Stimulated activated CD8-positive, alpha-beta memory T cell treated with anti-CD3 and anti-CD28 coated beads, Interleukin-4, amount 100 ng/mL, for 48 hours (primary cell): Measurements from ENCODE around the gene HOXC11.

Experiments used
- DNase-seq: peaks from one replicate; pipeline ENCODE4 v3.0.0-alpha.2; 2020

The HOXC11 gene

GRCh38 chr12:53999559-54000115, 26.7 kb downstream of the HOXC11 start:
- DNase-seq = peak; percentile 54

DNA sequence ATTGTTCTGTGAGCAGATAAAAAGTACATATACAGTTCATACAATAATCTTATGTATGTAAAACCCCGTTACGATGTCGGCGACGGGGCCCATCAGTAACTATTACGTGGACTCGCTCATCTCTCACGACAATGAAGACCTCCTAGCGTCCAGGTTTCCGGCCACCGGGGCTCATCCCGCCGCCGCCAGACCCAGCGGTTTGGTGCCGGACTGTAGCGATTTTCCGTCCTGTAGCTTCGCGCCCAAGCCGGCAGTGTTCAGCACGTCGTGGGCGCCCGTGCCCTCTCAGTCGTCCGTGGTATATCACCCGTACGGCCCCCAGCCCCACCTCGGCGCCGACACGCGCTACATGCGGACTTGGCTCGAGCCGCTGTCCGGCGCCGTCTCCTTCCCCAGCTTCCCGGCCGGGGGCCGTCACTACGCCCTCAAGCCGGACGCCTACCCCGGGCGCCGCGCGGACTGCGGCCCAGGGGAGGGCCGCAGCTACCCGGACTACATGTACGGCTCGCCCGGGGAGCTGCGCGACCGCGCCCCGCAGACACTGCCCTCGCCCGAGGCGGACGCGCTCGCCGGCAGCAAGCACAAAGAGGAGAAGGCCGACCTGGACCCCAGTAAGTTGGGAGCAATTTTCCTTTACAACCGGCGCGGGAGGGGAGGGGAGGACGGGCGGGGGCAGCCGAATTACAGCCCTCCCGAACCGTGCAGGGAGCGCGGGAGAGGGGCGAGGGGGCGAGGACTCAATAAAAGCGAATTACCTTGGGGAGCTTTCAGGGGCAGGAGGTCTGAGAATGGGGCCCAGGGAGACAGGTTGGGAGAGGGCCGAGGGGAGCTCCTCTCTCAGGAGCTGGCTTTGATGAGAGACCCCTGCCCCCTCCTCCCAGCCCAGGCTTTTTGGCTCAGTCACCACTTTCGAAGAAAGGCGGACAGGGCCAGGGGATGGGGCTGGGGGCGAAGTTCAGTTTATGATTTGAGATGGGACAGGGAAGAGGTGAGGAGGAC, 27.5 kb downstream of the HOXC11 start, which contains the start of gene HOXC9:
Gene HOXC9, plus strand, starts transcription at position 46 of the 999 bp plus-strand sequence. Its CDS starts 28 bp downstream, at position 74.
- DNase-seq = no peak

- DNase-seq = no peak
Measured at GRCh38 chr12:54001283-54002187, 28.6 kb downstream of the HOXC11 start.

GRCh38 chr12:54002278-54002914, 29.5 kb downstream of the HOXC11 start:
- DNase-seq = no peak

- DNase-seq = no peak
Measured at GRCh38 chr12:54002915-54003389, 30.0 kb downstream of the HOXC11 start.

DNA sequence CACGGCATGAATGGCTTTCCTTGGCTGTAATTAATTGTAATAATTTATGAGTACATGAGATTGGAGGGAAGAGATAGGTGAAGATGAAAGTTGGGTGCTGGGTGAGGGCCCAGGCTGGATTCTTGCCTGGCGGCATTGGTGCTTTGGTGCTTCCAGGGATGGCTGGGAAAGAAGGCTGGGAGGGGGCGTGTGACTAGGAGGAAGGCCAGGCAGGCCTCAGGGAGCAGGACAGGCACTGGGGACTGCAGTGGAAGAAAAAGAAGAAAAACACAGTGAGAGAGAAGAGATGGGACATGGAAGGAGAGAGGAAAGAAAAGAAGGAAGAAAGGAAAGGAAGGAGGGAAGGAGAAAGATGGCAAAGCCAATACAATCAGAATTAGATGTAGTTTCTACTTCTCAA, 30.7 kb downstream of the HOXC11 start:
- DNase-seq = no peak

DNA sequence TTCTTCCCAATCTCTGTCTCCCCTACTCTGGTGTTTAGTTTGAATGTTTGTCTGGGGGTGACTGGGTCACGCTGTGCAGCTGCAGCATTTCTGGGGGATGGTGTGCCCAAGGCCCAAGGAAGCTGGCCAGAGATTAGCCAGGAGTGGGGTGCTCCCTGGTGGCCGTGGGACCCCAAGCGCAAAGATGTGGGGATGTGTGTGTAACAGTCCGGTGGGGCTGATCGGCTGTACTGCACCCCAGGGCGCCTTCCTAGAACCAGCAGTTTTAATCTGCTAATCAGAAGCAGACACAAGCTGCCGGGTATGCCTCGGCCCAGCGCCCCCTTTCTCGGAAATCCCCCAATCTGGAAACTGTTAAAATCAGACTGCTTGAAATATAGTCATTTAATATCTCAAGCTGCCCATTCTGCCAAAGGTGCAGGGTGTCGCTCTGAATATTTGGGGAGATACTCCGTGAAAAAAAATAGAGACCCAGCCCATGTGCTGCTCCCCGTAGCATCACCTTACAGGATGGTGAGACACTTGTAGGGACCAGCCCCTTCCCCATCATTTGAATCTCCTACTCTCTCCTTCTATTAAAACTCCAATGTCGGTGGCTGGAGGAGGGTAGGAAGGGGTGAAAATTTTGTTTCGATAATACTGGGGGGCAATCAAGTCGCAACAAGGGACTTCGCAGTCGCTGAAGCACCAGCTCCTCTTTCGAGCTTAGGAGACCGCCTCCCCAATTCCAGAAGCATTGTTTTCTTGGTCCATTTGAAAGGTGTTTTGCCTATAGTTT, 31.3 kb downstream of the HOXC11 start:
- DNase-seq = no peak

DNA sequence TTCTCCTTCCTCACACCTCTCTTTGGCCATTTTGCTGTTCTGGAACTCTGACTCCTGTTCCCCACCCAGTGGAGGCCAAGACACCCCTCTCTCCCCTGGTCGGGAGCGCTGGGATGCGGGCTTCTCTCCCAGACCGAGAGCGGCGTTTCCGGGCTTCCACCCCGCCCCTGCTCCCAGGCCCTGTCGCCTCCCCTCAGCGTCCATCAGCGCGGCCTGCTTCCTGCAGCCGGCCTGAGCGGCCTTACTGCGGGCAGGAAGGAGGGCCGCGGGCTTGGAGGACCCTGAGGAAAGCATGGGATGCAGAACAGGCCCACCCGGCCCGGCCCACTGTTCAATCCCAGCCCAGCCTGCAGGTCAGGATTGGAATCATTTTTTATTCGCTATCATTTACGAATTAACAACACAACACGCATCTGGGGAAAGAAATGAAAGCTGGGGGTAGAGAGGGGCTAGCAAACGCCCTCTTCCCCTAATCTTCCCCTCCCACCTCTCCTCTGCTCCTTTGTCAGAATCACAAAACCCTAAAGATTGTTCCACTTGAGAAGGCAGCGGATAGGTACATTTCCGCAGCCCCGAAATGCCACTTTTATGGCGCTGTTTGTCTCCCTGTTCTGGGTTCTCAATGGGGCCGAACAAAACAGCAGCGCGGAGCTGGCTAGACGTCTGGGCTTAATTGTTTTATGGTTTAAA, 32.1 kb downstream of the HOXC11 start:
- DNase-seq = no peak

DNA sequence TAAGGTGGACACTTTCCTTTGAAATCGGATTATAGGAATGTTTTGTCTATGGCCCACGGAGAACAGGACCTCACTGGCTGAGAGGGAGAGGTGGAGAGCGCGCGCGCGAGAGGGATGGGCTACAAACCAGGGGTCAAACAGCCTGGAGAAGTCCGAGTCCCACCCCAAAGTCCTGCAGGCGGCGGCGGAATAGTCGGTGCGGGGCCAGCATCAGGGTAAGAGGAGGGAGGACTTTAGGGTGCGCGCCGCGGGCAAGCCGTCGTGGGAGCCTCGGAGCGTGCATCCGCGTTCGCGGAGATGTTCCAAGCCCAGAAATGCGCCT, 32.6 kb downstream of the HOXC11 start:
- DNase-seq = no peak

DNA sequence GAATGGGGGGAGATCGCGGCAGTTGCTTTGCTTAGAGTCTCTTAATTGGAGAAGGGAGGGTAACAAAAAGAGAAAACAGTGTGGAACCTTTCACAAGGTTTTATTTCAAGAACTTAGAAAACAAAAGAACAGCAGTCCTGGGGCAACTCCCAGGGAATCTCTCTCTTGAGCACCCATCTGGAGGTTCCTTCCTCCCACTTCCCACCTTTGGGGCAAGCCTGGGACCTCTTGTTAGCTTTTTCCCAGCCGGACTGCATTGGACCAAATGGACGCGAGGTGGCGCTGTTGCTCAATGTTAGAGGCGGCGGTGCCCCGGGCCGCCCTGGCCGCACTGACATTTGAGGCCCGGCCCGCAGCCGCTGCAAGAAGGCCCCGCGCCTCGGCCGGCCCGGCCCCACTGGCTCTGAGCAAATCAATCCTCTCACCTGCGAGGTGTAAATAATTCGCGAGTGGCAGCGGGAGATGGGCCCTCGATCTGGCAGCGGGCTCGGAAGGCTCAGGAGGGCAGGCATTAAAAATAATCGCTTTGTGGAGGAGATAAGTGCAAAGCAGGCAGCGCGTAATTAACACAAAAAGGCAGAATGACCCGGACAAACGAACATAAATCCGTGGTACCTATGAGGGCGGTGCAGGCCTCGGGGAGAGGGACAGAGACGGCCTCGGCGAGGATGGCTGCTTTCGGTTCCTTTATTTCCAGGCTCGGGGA, 33.1 kb downstream of the HOXC11 start:
- peak; percentile 94 for DNase-seq

GRCh38 chr12:54006559-54007220, 33.8 kb downstream of the HOXC11 start:
- no peak for DNase-seq

GRCh38 chr12:54007538-54008259, 34.8 kb downstream of the HOXC11 start:
- no peak for DNase-seq

GRCh38 chr12:54008260-54008552, 35.3 kb downstream of the HOXC11 start:
- no peak for DNase-seq

GRCh38 chr12:54009171-54010052, 36.5 kb downstream of the HOXC11 start:
- no peak for DNase-seq

DNA sequence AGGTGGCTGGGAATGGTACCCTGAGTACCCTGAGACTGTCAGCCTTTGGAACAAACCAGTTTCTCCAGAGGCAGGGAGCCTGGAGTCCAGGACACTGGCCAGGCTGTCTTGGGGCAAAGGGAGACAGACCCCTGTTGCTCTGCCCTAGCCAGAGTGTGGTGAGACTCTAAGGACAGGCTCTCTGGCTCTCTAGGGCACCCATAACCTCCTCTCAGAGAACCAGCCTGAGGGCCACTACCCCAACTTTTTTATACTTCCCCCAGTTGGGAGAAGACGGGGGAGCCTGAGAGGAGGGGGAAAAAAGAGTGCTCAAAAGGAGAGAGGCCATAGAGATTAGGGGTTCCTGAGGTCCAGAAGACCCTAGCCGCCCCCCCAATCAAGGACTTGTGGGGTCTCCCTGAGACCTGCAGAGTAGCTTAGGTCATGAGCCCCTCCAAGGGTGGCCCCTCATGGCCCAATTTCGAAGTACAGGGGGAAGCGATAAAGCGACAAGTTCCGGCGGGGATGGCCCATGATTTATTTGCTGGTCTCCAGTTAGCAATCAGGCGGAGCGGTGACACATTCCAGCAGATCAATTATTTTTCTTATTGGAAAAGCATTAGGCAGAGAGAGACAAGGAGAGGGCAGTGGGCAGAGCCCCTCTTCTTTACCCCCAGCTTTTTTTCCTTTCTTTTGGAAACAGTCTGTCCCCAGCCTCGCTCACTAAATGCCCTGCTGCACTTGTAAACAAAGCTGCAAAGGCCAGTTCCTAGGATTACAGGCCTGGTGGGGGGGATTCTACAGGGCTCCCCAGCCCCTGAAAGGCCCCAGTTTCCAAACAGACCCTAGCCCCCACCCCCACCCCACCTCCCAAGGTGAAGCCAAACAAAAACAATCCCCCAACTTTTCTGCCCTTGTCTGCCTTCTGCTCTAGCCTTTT, 37.4 kb downstream of the HOXC11 start:
- no peak for DNase-seq

GRCh38 chr12:54010972-54011664, 38.2 kb downstream of the HOXC11 start:
- no peak for DNase-seq
